Nephron (organoid): ENCODE measurements around the gene KLHDC7B.
A peak's percentile ranks its signal among the peaks of the same experiment; 100 is the strongest.
"Not testable (repeated sequence)": the region's sequence is repeated elsewhere in the genome, so short reads cannot be mapped to it uniquely, and the experiment has no call there.

Experiments
- H3K27ac Mint-ChIP-seq, 3 experiments: 2 replicates each; pipeline ENCODE4 v1.8.0; 2020; ENCODE audit warnings: mixed read lengths in 3 of 3, mild to moderate bottlenecking in 2 of 3, moderate library complexity in 1 of 3
- H3K27me3 Mint-ChIP-seq: 2 replicates; pipeline ENCODE4 v1.8.0; 2021; ENCODE audit warnings: low read depth, mild to moderate bottlenecking, moderate library complexity, mixed read lengths
- H3K36me3 Mint-ChIP-seq: 2 replicates; pipeline ENCODE4 v1.8.0; 2020; ENCODE audit warnings: low read depth, mixed read lengths
- H3K4me1 Mint-ChIP-seq: 2 replicates; pipeline ENCODE4 v1.8.0; 2020; ENCODE audit warnings: mixed read lengths
- H3K4me3 Mint-ChIP-seq, 3 experiments: 2 replicates each; pipeline ENCODE4 v1.8.0; 2020; ENCODE audit warnings: mild to moderate bottlenecking in 3 of 3, mixed read lengths in 3 of 3, moderate library complexity in 2 of 3
- H3K9me3 Mint-ChIP-seq: 2 replicates; pipeline ENCODE4 v1.8.0; 2020; ENCODE audit warnings: mixed read lengths
- TF ChIP-seq, protein P1 (sequence below), 3 experiments: fragments of 200-600 bp; sonication (generic); IDR thresholded peaks; one replicate each; pipeline ENCODE4 v1.5.0; 2021; ENCODE audit warnings: antibody characterized with exemption in 3 of 3; ENCODE audit not compliant: unreplicated experiment in 3 of 3

The KLHDC7B gene

GRCh38 chr22:50530580-50530876 is 15.2 kb upstream of the KLHDC7B start:
- TF ChIP-seq, protein P1, sequence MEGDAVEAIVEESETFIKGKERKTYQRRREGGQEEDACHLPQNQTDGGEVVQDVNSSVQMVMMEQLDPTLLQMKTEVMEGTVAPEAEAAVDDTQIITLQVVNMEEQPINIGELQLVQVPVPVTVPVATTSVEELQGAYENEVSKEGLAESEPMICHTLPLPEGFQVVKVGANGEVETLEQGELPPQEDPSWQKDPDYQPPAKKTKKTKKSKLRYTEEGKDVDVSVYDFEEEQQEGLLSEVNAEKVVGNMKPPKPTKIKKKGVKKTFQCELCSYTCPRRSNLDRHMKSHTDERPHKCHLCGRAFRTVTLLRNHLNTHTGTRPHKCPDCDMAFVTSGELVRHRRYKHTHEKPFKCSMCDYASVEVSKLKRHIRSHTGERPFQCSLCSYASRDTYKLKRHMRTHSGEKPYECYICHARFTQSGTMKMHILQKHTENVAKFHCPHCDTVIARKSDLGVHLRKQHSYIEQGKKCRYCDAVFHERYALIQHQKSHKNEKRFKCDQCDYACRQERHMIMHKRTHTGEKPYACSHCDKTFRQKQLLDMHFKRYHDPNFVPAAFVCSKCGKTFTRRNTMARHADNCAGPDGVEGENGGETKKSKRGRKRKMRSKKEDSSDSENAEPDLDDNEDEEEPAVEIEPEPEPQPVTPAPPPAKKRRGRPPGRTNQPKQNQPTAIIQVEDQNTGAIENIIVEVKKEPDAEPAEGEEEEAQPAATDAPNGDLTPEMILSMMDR (IDR thresholded peaks at IDR 0.05; ENCODE audit: unreplicated experiment in 3 of 3) = no peak
- Mint-ChIP-seq H3K27ac (no peak overlapping the region), H3K36me3 (no peaks in the 10 kb centered on the region), H3K4me1 (peaks cover 23% of the 10 kb centered on the region), H3K9me3 (no peaks in the 10 kb centered on the region), H3K4me3 (peak overlapping the region in 2 of 3 experiments; percentile 65 to 69), H3K27me3 (peaks cover 66% of the 10 kb centered on the region)

DNA sequence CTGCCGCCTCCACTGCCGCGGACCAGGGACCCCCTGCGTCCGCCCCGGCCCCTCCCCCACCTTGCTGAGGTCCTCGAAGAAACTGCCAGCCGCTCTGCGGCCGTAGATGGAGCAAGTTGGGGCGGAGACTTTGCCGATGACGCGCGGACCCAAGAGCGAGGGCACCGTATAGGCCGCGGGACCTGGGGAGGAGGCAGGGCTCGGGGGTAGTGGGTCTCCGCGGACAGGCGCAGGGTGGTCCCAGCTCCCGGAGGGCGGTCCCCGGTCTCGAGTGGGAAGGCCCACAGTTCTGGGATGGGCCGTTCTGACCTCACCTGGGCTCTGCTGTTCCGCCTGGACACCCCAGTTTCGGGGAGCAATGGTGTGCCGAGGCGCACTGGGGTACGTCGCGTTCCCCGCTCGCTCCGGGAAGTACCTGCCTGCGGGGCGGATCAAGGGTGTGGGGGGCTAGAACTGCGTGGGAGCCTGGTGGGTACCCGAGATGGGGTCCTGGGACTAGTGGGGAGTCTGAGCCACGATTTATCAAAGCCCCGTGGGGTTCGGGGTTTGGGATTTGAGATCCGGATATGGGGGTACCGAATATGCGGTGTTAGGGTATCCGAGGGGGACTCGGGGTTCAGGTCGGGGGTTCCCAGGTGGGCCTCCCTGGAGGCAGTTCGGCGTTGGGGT is 14.7 kb upstream of the KLHDC7B start:
- Mint-ChIP-seq H3K36me3 (no peaks in the 10 kb centered on the region), H3K4me3 (peak overlapping the region; percentile 34 to 71 (median 65)), H3K4me1 (peaks cover 23% of the 10 kb centered on the region), H3K27ac (no peak overlapping the region), H3K27me3 (peaks cover 66% of the 10 kb centered on the region), H3K9me3 (no peaks in the 10 kb centered on the region)
- TF ChIP-seq, protein P1 (IDR thresholded peaks at IDR 0.05; ENCODE audit: unreplicated experiment in 3 of 3) = no peak

DNA sequence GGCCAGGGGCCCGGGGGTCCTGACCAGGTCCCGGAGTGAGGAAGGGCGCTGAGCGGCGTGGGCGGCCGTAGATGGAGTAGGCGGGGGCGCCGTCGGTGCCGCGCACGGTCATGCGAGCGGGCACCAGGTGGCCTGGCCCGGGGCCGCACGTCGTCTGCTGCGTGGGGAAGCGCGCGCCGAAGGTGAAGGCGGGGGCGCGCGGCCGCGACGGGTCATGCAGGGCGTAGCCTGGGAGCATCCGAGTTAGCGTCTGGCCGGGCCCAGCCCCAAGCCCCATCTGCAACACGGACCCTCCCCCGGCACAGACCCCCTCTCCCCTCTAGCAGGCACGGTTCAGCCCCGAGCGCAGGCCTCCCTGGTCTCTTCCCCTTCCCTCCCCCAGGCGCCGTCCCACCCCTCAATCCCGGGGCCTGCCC is 14.1 kb upstream of the KLHDC7B start:
- TF ChIP-seq, protein P1 (IDR thresholded peaks at IDR 0.05; ENCODE audit: unreplicated experiment in 3 of 3) = no peak
- peaks cover 23% of the 10 kb centered on the region for H3K4me1 Mint-ChIP-seq
- H3K9me3 Mint-ChIP-seq = no peaks in the 10 kb centered on the region
- no peaks in the 10 kb centered on the region for H3K36me3 Mint-ChIP-seq
- H3K27me3 Mint-ChIP-seq = peaks cover 66% of the 10 kb centered on the region
- no peak overlapping the region for H3K27ac Mint-ChIP-seq
- H3K4me3 Mint-ChIP-seq = peak overlapping the region in 2 of 3 experiments; percentile 65 to 71

GRCh38 chr22:50531962-50532674 is 13.6 kb upstream of the KLHDC7B start:
- H3K4me1 Mint-ChIP-seq = peaks cover 23% of the 10 kb centered on the region
- no peak overlapping the region for H3K27ac Mint-ChIP-seq
- no peaks in the 10 kb centered on the region for H3K36me3 Mint-ChIP-seq
- H3K27me3 Mint-ChIP-seq = peaks cover 66% of the 10 kb centered on the region
- TF ChIP-seq, protein P1 (IDR thresholded peaks at IDR 0.05; ENCODE audit: unreplicated experiment in 3 of 3) = no peak
- H3K4me3 Mint-ChIP-seq = peak overlapping the region; percentile 61 to 73 (median 65)
- H3K9me3 Mint-ChIP-seq = no peaks in the 10 kb centered on the region

GRCh38 chr22:50532824-50533796 is 12.6 kb upstream of the KLHDC7B start:
- Mint-ChIP-seq H3K9me3 (no peaks in the 10 kb centered on the region), H3K4me1 (peaks cover 23% of the 10 kb centered on the region), H3K36me3 (no peaks in the 10 kb centered on the region), H3K4me3 (peak overlapping the region; percentile 61 to 73 (median 65)), H3K27me3 (peaks cover 61% of the 10 kb centered on the region), H3K27ac (peak overlapping the region; percentile 21 to 63 (median 57))
- TF ChIP-seq, protein P1 (IDR thresholded peaks at IDR 0.05; ENCODE audit: unreplicated experiment in 3 of 3) = no peak

- peaks cover 51% of the 10 kb centered on the region for H3K27me3 Mint-ChIP-seq
Measured at GRCh38 chr22:50533856-50534711, 11.6 kb upstream of the KLHDC7B start.

More at GRCh38 chr22:50533856-50534711, 11.6 kb upstream of the KLHDC7B start:
- H3K4me1 Mint-ChIP-seq = peaks cover 23% of the 10 kb centered on the region
- H3K9me3 Mint-ChIP-seq, H3K36me3 Mint-ChIP-seq: not testable (repeated sequence)
- H3K27ac Mint-ChIP-seq = peak overlapping the region; percentile 21 to 63 (median 63)
- peak overlapping the region; percentile 9 to 25 (median 10) for H3K4me3 Mint-ChIP-seq
